ENCODE results near the gene TMTC3. TPM values are rescaled to one million over a fixed set of nuclear protein-coding genes. Genes with fewer than 3 reads are reported as not detected.
"Not testable (repeated sequence)": the region's sequence is repeated elsewhere in the genome, so short reads cannot be mapped to it uniquely, and the experiment has no call there.

Gene TMTC3
- 5.9 and 6.8 TPM in 2 replicates for total RNA-seq

DNA sequence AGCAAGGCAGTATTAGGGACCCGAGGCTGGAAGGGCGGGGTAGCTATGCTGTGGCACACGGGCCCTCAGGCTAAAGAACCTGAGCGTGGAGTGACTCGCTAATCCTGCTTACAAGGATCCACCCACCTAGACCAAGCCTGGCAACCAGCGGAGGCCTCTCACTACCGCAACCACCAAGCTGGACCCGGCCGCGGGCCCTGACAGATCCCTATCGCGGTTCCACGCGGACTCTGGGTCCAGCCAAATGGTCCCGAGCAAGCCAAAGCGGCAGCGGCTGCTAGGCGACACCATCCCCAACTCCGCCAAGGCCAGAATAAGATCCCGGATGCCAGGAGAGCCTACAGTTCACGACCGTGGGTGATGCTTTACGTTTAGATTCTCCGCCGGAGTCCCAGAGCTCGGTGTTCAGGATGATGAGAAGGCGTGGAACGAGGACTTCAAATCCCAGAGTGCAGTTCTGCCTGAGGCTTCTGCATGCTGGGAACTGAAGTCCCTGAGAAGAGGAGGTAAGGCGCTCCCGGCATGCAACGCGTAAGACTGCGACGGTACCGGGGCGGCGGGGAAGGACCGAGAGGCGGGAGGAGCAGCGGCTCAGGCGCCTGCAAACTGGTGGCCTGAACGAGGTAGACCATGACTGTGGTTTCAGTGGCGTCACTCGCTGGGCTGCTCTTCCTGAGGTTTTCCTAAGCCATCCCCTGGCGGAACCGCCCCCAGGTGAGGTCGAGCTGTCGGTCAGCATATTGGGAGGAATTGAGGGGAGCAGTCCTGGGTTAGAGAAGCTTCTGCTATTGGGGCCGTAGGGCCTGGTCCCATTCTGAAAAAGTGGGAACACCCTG is at the start of gene TMTC3, which contains the start of gene CEP290:
Gene TMTC3, plus strand, starts transcription at position 534 of the 836 bp plus-strand sequence. CDS start 6,009 bp downstream, outside the sequence.
Gene CEP290, minus strand, starts transcription at position 315 of the 836 bp plus-strand sequence. CDS start 781 bp downstream, outside the sequence.
- intact Hi-C loops (cut with micrococcal nuclease): loop anchor here (1.0 to 5.0 kb wide), 5 partner anchors 107 to 1387 kb away; partner anchors contain the start of gene DUSP6

GRCh38 chr12:88092771-88093170 is 49.3 kb upstream of the TMTC3 start:
- intact Hi-C loops (cut with micrococcal nuclease): no loop called here

- intact Hi-C loops (cut with micrococcal nuclease): no loop called here
Observed at GRCh38 chr12:88093573-88093972, 48.5 kb upstream of the TMTC3 start.

- intact Hi-C loops (cut with micrococcal nuclease): no loop called here
Observed at GRCh38 chr12:88108021-88108420, 34.1 kb upstream of the TMTC3 start.

DNA sequence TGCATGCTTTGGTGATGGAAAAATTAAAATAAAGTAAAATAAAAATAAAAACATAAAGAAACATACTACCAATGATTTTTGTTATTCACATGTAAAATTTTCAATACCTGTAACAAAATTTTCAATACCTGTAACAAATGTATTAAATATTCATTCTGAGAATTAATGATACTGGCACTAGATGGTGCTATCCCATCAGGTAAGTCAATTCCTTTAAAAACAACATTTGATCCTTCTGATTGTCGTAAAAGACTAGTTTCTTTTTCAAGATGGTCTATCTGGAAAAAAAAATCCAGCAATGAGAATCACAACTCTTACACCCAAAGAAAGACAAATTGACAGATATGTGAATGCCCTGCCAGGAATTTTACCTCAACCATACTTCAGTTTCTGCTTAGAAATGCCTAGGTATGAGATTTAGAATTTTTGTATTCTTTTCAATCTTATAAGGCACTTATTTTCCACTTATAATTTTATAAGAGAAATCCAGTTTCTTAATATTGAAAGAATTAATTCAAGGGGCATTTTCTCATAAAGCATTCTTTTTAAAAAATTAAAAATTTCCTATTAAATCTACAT is 30.9 kb upstream of the TMTC3 start:
- intact Hi-C loops (cut with micrococcal nuclease): loop anchor here (5.0 to 10.0 kb wide), 3 partner anchors 281 to 1414 kb away; partner anchors contain the start of genes GALNT4 and POC1B

DNA sequence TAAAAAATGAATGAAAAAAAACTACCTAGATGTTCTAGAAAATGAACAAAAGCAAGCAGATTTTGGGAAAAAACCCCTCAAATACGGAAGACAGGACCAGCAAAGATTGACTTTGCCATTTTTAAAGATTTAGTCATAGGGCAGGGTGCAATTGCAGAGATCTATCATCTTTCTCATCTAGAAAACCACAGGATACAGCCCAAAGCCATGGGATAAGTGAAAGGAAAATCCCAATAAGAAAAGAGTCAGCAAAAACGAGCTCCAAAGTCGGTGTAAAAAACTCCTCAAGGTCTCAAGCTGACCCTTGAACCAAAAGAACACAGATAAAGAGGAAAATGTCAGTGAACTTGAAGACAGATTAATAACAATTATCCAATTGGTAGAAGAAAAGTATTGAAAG is 28.2 kb upstream of the TMTC3 start:
- intact Hi-C loops (cut with micrococcal nuclease): loop anchor here (5.0 to 10.0 kb wide), 3 partner anchors 278 to 1411 kb away; partner anchors contain the start of genes GALNT4 and POC1B

- intact Hi-C loops (cut with micrococcal nuclease): no loop called here
Observed at GRCh38 chr12:88122666-88123065, 19.4 kb upstream of the TMTC3 start.

DNA sequence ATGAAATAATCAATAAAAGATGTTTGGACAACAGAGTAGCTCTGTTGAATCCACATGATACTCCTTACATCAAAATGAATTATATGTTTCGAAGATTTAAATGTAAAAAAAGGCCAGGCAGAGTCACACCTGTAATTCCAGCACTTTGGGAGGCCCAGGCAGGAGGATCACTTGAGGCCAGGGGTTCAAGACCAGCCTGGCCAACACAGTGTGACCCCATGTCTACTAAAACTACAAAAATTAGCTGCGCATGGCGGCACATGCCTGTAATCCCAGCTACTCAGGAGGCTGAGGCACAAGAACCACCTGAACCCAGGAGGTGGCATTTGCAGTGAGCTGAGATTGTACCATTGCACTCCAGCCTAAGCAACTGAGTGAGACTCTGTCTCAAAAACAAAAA is 15.0 kb upstream of the TMTC3 start:
- intact Hi-C loops (cut with micrococcal nuclease): no loop called here

DNA sequence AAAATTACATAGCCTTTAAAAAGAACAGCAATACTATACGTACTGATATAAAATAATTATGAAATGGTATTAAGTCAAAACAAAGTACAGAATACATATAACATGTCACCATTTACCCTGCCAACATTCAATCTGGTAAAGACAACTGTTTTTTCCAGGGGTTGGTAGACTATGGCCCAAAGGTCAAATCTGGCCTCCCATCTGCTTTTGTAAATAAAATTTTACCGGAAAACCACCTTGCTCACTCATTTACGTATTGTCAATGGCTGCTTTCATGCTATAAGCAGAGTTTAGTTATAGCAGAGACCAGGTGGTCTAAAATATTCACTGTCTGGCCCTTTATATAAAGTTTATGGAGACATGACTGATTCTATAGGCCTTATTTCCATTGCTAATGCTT is 14.3 kb upstream of the TMTC3 start:
- intact Hi-C loops (cut with micrococcal nuclease): no loop called here

- intact Hi-C loops (cut with micrococcal nuclease): no loop called here
Observed at GRCh38 chr12:88132392-88132791, 9.7 kb upstream of the TMTC3 start.

DNA sequence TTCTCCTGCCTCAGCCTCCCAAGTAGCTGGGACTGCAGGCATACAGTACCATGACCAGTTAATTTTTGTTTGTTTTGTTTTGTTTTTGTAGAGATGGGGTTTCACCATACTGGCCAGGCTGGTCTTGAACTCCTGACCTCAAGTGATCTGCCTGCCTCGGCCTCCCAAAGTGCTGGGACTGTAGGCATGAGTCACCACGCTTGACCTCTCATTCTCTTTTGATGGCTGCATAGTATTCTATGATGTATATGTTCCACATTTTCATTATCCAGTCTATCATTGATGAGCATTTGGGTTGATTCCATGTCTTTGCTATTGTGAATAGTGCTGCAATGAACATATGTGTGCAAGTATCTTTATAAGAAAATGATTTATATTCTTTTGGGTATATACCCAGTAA is 8.9 kb upstream of the TMTC3 start:
- intact Hi-C loops (cut with micrococcal nuclease): not testable (repeated sequence)

DNA sequence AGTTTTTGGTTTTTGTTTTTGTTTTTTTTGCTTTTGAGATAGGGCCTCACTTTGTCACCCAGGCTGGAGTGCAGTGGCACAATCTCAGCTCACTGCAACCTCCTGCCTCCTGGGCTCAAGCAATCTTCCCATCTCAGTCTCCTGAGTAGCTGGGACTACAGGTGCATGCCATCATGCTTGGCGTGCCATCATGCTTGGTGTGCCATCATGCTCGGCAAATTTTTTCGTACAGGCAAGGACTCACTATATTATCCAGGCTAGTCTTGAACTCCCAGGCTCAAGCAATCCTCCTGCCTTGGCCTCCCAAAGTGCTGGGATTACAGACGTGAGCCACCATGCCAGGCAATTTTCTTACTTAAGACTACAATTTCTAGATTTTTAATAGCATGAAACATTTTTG is 2.4 kb upstream of the TMTC3 start:
- intact Hi-C loops (cut with micrococcal nuclease): loop anchor here (5.0 kb wide), 1 partner anchor 253 kb away; no protein-coding TSS in a partner anchor

GRCh38 chr12:88141425-88141773 is 708 bp upstream of the TMTC3 start:
- intact Hi-C loops (cut with micrococcal nuclease): loop anchor here (5.0 kb wide), 1 partner anchor 251 kb away; no protein-coding TSS in a partner anchor

- intact Hi-C loops (cut with micrococcal nuclease): loop anchor here (1.0 to 5.0 kb wide), 5 partner anchors 107 to 1387 kb away; partner anchors contain the start of gene DUSP6
Observed at GRCh38 chr12:88142610-88142991, 494 bp downstream of the TMTC3 start.

DNA sequence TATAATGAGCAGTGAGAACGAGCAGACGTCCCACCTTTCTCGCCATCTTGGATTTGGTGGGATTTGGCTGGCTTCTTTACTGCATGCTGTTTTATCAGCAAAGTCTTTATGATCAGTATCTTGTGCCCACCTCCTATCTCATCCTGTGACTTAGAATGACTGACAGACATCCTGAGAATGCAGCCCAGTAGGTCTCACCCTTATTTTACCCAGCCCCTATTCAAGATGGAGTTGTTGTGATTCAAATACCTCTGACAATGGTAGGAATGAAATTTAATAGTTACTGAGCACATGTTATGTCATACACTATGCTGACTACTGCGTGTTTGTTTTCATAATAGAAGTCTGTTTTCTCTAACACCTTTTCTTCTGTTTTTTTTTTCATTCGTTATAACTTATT is 1.9 kb downstream of the TMTC3 start:
- intact Hi-C loops (cut with micrococcal nuclease): loop anchor here (5.0 kb wide), 1 partner anchor 248 kb away; no protein-coding TSS in a partner anchor

GRCh38 chr12:88144546-88145468 is 2.7 kb downstream of the TMTC3 start:
- intact Hi-C loops (cut with micrococcal nuclease): loop anchor here (5.0 kb wide), 1 partner anchor 247 kb away; no protein-coding TSS in a partner anchor

DNA sequence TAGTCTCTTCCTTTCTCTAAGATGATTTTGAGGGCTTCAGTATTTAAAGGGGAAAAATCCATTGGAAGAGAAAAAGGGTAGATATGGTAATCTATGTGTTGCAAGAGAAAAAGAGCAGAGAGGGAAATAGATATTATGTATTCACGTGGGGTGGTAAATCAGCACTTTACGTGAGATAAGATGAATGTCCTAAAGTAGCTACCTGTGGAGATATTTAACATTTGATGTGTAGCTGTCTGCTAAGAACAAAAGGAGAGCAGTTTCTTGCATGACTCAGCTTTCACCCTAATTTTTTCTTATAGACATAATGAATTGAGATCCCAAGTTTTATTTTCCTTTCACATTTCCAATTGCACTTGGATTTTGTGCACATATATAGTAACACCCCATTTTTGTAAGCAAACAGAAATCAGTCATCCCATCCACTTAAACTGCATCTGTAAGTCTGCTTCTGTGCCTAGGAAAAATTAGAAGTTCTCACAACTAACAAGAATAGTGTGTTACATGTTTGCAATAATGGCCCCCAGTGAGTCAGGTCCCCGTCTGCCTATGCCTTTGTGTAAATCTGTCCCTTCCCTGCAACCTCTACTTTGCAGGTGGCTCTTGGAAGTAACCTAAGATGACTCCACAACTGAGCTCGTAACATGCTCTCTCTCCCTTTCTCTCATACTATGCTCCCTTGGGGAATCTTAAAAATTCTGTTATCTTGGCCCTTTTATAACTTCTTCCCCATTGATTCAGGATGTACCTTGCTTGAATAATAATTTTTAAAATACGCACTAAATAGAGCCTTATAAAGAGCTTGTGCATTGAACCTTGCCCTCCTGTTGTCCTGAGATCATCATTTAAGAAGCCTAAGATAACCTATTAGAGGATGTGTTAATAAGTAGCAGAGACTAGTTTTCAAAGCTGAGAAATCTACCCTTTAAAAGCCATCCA is 3.7 kb downstream of the TMTC3 start:
- intact Hi-C loops (cut with micrococcal nuclease): no loop called here

- intact Hi-C loops (cut with micrococcal nuclease): loop anchor here (5.0 kb wide), 1 partner anchor 427 kb away; no protein-coding TSS in a partner anchor
Observed at GRCh38 chr12:88150063-88150462, 8.0 kb downstream of the TMTC3 start.

- intact Hi-C loops (cut with micrococcal nuclease): loop anchor here (5.0 kb wide), 1 partner anchor 423 kb away; no protein-coding TSS in a partner anchor
Observed at GRCh38 chr12:88153959-88154358, 11.9 kb downstream of the TMTC3 start.

All from T-helper 2 cell treated with Interferon-gamma antibody and Interleukin-4, amounts not matched to agents 100 ng/mL and 5 ng/mL, for 36 hours (primary cell).